Stimulated activated CD4-positive, alpha-beta T cell treated with anti-CD3 and anti-CD28 coated beads, Interleukin-4, amount 100 ng/mL, for 24 hours (primary cell): ENCODE measurements around the gene RNF212.

Experiments used
- DNase-seq: peaks from one replicate; pipeline ENCODE4 v3.0.0-alpha.2; 2020

The RNF212 gene

DNA sequence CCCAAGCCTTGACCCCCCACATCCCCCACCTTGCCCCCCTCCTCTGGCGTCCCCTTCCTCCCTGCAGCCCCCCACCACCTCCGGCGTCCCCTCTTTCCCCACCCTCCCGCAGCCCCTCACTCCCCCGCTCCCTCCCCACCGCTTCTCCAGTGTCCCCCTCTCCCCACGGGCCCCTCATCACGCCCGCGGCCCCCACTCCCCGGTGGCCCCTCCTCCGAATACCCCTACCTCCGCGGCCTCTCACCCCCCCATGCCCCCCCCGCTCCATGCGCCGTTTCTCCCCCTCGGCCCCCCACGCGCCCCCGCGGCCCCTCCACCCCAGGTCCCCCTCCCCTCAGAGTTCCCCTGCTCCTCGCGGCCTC lies 562 bp downstream of the RNF212 start:
- no peak for DNase-seq

DNA sequence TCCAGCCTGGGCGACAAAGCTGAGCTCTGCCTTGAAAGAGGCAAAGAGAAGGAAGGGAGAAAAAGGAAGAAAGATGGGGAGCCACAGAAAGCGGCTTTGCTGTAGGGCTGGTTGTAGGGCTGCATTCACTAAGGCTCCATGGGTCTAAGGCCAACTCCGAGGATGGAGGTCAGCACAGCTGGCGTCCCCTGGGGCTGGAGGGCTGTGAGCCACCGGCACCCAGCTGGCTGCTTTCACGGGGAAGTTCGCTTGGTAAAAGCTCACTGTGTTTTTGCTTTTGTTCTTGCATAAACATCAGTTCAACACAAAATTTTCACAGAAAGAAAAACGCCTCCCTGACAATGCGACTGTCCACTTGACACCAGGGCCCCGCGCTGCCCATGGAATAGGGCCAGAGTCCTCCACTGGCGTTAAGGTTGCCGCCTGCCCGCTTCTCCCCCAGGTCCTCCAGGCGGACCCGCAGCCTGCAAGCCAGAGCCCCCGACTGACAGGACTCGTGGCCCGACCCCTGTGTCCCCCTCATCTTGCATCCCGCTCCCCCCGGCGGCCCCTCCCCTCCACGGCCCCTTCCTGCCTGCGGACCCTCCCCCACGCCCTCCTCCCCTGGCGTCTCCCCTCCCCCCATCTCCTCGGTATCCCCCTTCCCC lies 1.1 kb downstream of the RNF212 start:
- no peak for DNase-seq

DNA sequence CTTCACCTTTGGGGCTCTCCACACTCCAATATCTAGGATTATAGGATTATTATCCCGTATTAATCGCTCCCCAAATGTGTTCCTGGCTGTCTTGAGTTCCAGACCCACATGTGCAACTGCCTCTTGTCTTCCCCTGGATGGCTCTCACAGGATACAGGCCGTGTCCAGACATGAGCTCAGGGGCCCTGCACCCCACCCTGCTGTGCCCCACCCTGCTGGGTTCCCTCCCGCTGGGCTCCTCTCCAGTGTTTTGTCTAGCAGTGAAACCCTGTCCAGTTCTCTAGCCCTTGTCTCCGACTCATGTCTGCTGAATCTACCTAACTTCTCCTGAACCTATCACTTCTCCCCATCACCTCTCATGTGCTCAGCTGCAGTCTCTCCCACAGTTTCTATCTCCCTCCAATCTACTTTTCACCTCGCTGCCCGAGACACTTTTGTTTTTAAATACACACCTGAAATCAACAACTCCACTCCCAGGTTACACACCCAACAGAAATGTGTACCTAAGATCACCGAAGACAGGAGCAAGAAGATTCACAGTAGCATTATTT lies 2.0 kb downstream of the RNF212 start:
- DNase-seq, result no peak

GRCh38 chr4:1109898-1110506 lies 3.4 kb downstream of the RNF212 start:
- DNase-seq, result no peak

GRCh38 chr4:1109333-1109732 lies 4.0 kb downstream of the RNF212 start:
- DNase-seq, result no peak

DNA sequence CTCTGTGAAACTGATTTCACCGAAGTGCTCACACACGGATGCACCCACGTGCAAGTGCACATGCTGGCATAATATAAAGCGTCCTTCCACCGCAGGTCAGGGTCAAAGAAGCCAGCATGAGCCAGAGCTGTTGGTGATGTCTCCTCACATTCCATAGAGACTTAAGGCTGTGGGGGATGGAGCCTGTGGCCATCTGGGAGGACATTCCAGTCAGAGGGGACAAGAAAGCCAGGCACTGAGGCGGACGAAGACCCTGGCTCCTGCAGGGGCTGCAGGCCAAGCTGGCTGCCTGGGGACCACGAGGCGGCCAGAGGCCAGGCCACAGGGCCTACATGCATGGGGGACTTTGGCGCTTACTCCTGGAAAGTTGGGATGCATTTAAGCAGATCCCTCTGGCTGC lies 7.7 kb downstream of the RNF212 start:
- DNase-seq, result no peak

DNA sequence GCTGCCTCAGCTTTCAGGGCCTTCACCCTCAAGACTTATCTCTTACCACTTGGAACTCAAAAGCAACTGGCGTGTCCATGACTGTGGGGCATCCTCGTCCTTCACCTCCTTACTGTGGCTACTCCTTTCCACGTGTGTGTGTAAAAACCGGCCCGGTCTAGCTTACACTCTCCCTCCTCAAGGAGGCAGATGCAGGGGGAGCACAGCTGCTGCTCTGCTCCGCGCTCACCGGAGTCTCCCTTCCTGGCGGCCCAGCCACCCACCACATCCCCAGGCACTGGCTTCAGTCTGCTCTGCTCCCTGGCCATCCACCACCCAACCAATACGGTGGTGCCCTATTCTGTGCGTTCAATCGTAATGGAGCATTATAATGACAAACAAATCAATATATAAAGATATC lies 8.3 kb downstream of the RNF212 start:
- DNase-seq, result no peak

- no peak for DNase-seq
Measured at GRCh38 chr4:1104647-1105046, 8.7 kb downstream of the RNF212 start.

- no peak for DNase-seq
Measured at GRCh38 chr4:1099684-1100335, 13.6 kb downstream of the RNF212 start.

GRCh38 chr4:1099270-1099669 lies 14.1 kb downstream of the RNF212 start:
- DNase-seq, result no peak

DNA sequence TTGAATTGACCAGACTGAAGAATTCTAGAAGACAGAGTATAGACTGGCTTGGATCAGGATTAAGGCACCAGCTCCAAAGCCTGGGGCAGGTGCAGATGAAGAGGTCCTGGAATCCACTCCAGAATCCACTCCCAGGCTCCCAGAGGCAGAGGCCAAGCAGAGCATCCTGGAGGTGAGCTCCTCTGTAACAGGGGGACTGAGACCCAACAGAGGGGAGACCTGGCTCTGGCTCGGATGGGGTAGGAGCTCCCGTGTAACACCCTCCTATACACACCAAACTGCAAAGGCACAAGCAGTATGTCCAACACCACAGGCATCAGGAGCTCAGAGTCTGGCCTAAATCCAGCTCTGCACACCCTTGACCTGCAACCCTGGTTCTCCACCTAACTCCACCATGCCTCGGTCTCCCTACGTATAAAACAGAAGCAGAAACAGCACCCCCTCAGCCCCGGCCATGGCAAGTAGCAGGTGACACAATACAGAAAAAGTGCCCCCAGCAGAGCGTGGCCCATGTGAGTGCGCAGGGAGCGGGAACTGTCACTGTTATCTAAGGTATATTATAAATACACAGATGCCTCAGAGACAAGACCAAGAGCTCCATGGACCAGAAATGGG lies 14.9 kb downstream of the RNF212 start:
- DNase-seq, result no peak

DNA sequence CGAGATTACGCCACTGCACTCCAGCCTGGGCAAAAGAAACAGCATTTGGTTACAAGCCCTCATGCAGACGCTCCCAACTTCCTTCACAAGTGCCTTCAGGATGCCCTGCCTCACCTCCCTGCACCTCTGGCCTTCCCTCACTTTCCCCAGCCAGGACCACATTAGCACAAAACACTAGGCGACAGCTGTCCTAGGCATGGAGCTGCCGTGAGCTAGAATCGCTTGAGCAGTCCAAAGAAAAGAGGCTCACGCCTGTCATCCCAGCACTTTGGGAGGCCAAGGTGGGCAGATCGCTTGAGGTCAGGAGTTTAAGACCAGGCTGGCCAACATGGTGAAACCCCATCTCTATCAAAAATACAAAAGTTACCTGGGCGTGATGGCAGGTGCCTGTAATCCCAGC lies 15.8 kb downstream of the RNF212 start:
- no peak for DNase-seq

- no peak for DNase-seq
Measured at GRCh38 chr4:1096841-1097240, 16.5 kb downstream of the RNF212 start.

- DNase-seq, result no peak
Measured at GRCh38 chr4:1094336-1094690, 19.1 kb downstream of the RNF212 start.

- no peak for DNase-seq
Measured at GRCh38 chr4:1093391-1094335, 19.7 kb downstream of the RNF212 start.

DNA sequence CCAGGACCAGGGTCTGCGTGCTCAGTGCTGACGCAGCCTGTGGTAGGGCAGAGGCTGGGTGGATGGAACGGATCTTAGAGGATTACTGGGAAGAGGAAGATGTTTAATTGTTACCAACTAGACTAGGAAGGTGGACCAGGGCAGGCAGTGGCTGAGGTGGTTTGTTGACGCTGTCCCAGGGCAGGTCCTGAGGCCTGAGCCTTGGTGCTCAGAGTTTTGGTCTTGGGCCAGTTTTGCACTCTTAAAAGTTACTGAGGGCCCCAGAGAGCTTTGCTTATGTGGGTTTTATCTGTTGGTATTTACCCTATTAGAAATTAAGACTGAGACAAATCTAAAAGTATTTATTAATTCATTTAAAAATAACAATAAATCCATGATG lies 20.4 kb downstream of the RNF212 start:
- DNase-seq, result no peak

DNA sequence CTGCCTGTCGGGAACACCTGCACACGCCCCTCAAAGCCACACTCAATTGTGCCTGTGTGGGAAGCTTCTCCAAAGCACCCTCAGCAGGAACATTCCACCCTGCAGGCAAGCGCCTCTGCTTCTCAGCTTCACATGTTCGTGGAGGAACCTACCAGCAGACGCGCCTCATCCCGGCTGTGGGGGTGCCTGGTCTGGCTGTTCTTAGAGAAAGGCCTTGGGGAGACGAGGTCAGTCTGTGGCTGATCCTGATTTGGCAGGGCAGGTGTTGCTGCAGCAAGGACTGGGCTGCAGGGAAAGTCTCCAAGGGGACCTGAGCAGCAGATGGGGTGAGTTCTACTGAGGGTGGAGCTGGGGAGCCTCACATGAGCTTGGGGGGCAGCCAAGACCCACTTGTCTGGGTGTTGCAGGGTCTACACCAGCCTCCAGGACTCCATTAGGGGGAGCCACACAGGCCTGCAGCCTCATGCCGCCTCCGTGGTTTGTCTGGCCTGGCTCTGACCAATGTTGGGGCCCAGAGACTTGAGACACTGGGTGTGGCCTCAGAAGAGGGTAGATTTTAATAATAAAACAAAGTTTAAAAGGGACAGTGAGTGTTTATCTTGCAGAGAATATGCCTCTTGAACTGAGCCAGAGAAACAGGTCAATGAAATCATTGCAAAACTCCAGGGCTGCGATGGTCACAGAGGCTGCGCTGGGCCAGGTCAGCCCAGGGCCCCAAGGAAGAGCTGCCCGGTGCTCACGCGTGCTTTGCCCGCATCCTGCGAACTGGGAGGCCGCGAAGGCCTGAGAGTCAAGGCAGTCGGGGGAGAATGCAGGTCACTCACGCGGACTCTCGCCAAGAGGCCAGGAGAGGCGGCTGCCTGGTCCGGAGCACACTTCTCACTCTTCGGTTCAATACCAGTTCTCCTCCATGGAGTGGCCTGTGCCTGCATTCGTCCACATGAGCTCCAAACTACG lies 21.1 kb downstream of the RNF212 start:
- no peak for DNase-seq

- no peak for DNase-seq
Measured at GRCh38 chr4:1091561-1091995, 21.8 kb downstream of the RNF212 start.

DNA sequence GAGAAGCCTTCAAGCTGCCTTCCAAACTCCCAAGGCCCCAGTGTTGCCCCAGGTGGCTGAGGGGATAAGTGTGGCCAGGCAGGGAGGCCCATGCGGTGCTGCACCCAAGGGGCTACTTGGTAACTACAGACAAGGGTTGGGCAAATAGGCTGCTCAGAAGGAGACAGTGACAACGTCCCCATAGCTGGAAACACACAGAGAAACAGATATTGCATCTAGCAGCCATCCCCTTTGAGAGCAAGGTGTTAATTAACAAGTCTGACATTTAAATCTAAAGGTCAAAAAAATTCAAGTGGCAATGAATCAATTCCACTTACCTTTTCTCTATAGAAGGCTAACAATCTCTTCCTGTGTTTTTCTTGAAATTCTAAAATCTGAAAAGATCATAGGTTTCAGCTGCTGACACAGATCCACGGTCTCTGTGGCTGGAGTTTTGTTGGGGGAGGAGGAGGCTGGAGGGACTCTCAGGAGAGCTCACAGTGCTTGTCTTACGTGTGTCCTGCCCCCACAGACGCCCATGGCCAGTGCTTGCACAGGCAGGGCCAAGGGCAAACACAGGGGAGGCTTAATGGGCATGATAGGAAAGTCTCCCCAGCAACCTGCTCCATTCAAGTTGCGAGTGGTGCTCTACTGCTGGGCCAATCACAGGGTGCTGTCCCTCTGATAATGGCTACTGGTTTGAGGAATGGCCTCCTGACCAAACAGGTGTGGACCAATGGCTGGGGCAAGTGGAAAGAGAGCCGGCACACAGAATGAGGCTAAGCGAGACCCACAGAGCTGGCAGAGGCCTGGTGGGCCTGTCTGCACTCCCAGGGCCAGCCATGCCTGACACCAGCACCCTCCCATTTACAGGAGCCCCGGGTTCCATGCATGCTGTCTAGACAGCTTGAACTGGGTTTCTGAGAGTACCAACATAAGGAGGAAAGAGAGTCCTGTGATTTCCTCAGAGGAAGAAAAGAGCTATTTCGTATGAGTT lies 22.6 kb downstream of the RNF212 start:
- DNase-seq, result no peak

GRCh38 chr4:1090036-1090435 lies 23.3 kb downstream of the RNF212 start:
- DNase-seq, result no peak
